ENCODE results near the gene SLC16A11. TPM values are rescaled to one million over a fixed set of nuclear protein-coding genes. Genes with fewer than 3 reads are reported as not detected.
A peak's percentile ranks its signal among the peaks of the same experiment; 100 is the strongest.

Gene SLC16A11
- total RNA-seq, 4 donors from 2014 or later, result 1.2 to 2.2 TPM; not detected in 2

- in situ Hi-C loops (cut with MboI; ENCODE audit: low pct_ligation_motif_present in 1 of 4, low pct_unique_long_range_greater_than_20kb in 1 of 4, low sequenced_read_pairs in 3 of 4), result loop anchor here in 3 of 4 donors (5.0 to 25.0 kb wide), 4 partner anchors 95 to 370 kb away; partner anchors contain the start of genes C17orf100 (in 1 of the 3), KIAA0753 (in 1 of the 3), MED31 (in 1 of the 3) and TXNDC17 (in 1 of the 3)
- Histone ChIP-seq H3K27me3 (no peaks in the 10 kb centered on the region), H3K27ac (no peak overlapping the region), H3K36me3 (peaks cover 0 to 13% (median 4%) of the 10 kb centered on the region in 4 donors), H3K4me3 (no peak overlapping the region), H3K9me3 (no peaks in the 10 kb centered on the region), H3K4me1 (peaks cover 12 to 23% (median 19%) of the 10 kb centered on the region in 4 donors)
- 82% methylated on average over 2 of the region's 2 CpGs; no CpG with 5 or more reads in 1 of the 2 donors for WGBS, 2 donors (ENCODE audit: low coverage in 1 of 2)
- TF ChIP-seq CTCF (IDR thresholded peaks at IDR 0.05) (no peak), EP300 (IDR thresholded peaks at IDR 0.05; ENCODE audit: low read depth) (no peak), POLR2AphosphoS5 (IDR thresholded peaks at IDR 0.05) (no peak), POLR2A (IDR thresholded peaks at IDR 0.05) (no peak)
- DNase-seq, result no peak
- intact Hi-C loops (cut with DNase I; ENCODE audit: low total_unique reads), result loop anchor here (1.0 to 10.0 kb wide), 2 partner anchors 93 to 162 kb away; no protein-coding TSS in a partner anchor
Measured at GRCh38 chr17:7007143-7007542, 36.7 kb downstream of the SLC16A11 start.

GRCh38 chr17:7005716-7006115 lies 38.2 kb downstream of the SLC16A11 start:
- Histone ChIP-seq H3K27me3 (no peaks in the 10 kb centered on the region), H3K27ac (no peak overlapping the region), H3K36me3 (peaks cover 0 to 23% (median 9%) of the 10 kb centered on the region in 4 donors), H3K4me3 (no peak overlapping the region), H3K4me1 (peaks cover 5 to 12% (median 8%) of the 10 kb centered on the region in 4 donors), H3K9me3 (no peaks in the 10 kb centered on the region)
- 95 to 100% methylated on average over 1 to 3 of the region's 7 CpGs for WGBS, 2 donors (ENCODE audit: low coverage in 1 of 2)
- intact Hi-C loops (cut with DNase I; ENCODE audit: low total_unique reads), result loop anchor here (10.0 kb wide), 1 partner anchor 161 kb away; no protein-coding TSS in a partner anchor
- no peak for TF ChIP-seq POLR2AphosphoS5 (IDR thresholded peaks at IDR 0.05)
- TF ChIP-seq EP300 (IDR thresholded peaks at IDR 0.05; ENCODE audit: low read depth), result no peak
- no peak for TF ChIP-seq CTCF (IDR thresholded peaks at IDR 0.05)
- no peak for TF ChIP-seq POLR2A (IDR thresholded peaks at IDR 0.05)
- in situ Hi-C loops (cut with MboI; ENCODE audit: low pct_ligation_motif_present in 1 of 4, low pct_unique_long_range_greater_than_20kb in 1 of 4, low sequenced_read_pairs in 3 of 4), result loop anchor here in 3 of 4 donors (5.0 to 25.0 kb wide), 4 partner anchors 93 to 368 kb away; partner anchors contain the start of genes C17orf100 (in 1 of the 3), KIAA0753 (in 1 of the 3), MED31 (in 1 of the 3) and TXNDC17 (in 1 of the 3)
- no peak for DNase-seq

GRCh38 chr17:7004398-7005253 lies 39.3 kb downstream of the SLC16A11 start:
- Histone ChIP-seq H3K4me3 (no peak overlapping the region), H3K36me3 (peaks cover 0 to 23% (median 9%) of the 10 kb centered on the region in 4 donors), H3K4me1 (peaks cover 0 to 3% (median under 1%) of the 10 kb centered on the region in 4 donors), H3K27me3 (no peaks in the 10 kb centered on the region), H3K27ac (no peak overlapping the region), H3K9me3 (no peaks in the 10 kb centered on the region)
- in situ Hi-C loops (cut with MboI; ENCODE audit: low pct_ligation_motif_present in 1 of 4, low pct_unique_long_range_greater_than_20kb in 1 of 4, low sequenced_read_pairs in 3 of 4) (loop anchor here in 3 of 4 donors (5.0 to 25.0 kb wide), 4 partner anchors 92 to 367 kb away; partner anchors contain the start of genes C17orf100 (in 1 of the 3), KIAA0753 (in 1 of the 3), MED31 (in 1 of the 3) and TXNDC17 (in 1 of the 3)), intact Hi-C loops (cut with DNase I; ENCODE audit: low total_unique reads) (loop anchor here (10.0 kb wide), 1 partner anchor 160 kb away; no protein-coding TSS in a partner anchor)
- TF ChIP-seq POLR2A (IDR thresholded peaks at IDR 0.05) (no peak), EP300 (IDR thresholded peaks at IDR 0.05; ENCODE audit: low read depth) (no peak), POLR2AphosphoS5 (IDR thresholded peaks at IDR 0.05) (no peak), CTCF (IDR thresholded peaks at IDR 0.05) (peak; percentile 65 to 79 (median 73))
- WGBS, 2 donors (ENCODE audit: low coverage in 1 of 2), result 100% methylated on average over 1 to 2 of the region's 2 CpGs
- no peak for DNase-seq

GRCh38 chr17:7003745-7004144 lies 40.1 kb downstream of the SLC16A11 start:
- no peak for DNase-seq
- peaks cover 0 to 1% (median 0%) of the 10 kb centered on the region in 4 donors for H3K4me1 ChIP-seq
- no peak overlapping the region for H3K27ac ChIP-seq
- in situ Hi-C loops (cut with MboI; ENCODE audit: low pct_ligation_motif_present in 1 of 4, low pct_unique_long_range_greater_than_20kb in 1 of 4, low sequenced_read_pairs in 3 of 4) (loop anchor here in 3 of 4 donors (5.0 to 25.0 kb wide), 4 partner anchors 91 to 366 kb away; partner anchors contain the start of genes C17orf100 (in 1 of the 3), KIAA0753 (in 1 of the 3), MED31 (in 1 of the 3) and TXNDC17 (in 1 of the 3)), intact Hi-C loops (cut with DNase I; ENCODE audit: low total_unique reads) (loop anchor here (10.0 kb wide), 1 partner anchor 159 kb away; no protein-coding TSS in a partner anchor)
- TF ChIP-seq CTCF (IDR thresholded peaks at IDR 0.05) (no peak), POLR2A (IDR thresholded peaks at IDR 0.05) (no peak), EP300 (IDR thresholded peaks at IDR 0.05; ENCODE audit: low read depth) (no peak), POLR2AphosphoS5 (IDR thresholded peaks at IDR 0.05) (no peak)
- 92 to 95% methylated on average over 2 of the region's 2 CpGs for WGBS, 2 donors (ENCODE audit: low coverage in 1 of 2)
- H3K4me3 ChIP-seq, result no peak overlapping the region
- H3K36me3 ChIP-seq, result peaks cover 0 to 31% (median 9%) of the 10 kb centered on the region in 4 donors
- no peaks in the 10 kb centered on the region for H3K9me3 ChIP-seq
- H3K27me3 ChIP-seq, result no peaks in the 10 kb centered on the region
